GM12878 (cell line): Measurements from ENCODE around the gene CNNM2.

Experiments
- ATF3 ChIP-seq: IDR thresholded peaks from 2 replicates; pipeline ENCODE4 v1.6.1; 2011; ENCODE audit warnings: low read depth, mild to moderate bottlenecking, low read length, moderate library complexity, borderline replicate concordance; ENCODE audit errors: extremely low read depth
- CTCF ChIP-seq, 3 experiments: IDR thresholded peaks in 2 of 3; conservative IDR thresholded peaks in 1 of 3; 2 replicates each; pipeline ENCODE4 v1.5.1; 2011; ENCODE audit warnings: low read depth in 3 of 3, low read length in 3 of 3, mild to moderate bottlenecking in 3 of 3, control low read depth in 2 of 3, moderate library complexity in 2 of 3, inconsistent platforms in 1 of 3, mixed read lengths in 1 of 3; ENCODE audit not compliant: control insufficient read depth in 2 of 3, insufficient read depth in 1 of 3; ENCODE audit errors: extremely low read depth in 1 of 3
- ELK1 ChIP-seq: IDR thresholded peaks from 2 replicates; pipeline ENCODE4 v1.6.1; 2012; ENCODE audit warnings: low read depth, low read length, improper control_type of control experiment
- EZH2 ChIP-seq: IDR thresholded peaks from 2 replicates; pipeline ENCODE4 v1.6.1; 2012; ENCODE audit warnings: low read depth, mild to moderate bottlenecking, control low read depth, inconsistent platforms, low read length, borderline replicate concordance; ENCODE audit not compliant: control insufficient read depth
- IKZF1 ChIP-seq: fragments of 450-650 bp; conservative IDR thresholded peaks from 2 replicates; pipeline ENCODE4 v1.6.1; 2017; ENCODE audit warnings: antibody characterized with exemption, mild to moderate bottlenecking
- JUNB ChIP-seq: IDR thresholded peaks from 2 replicates; pipeline ENCODE4 v1.6.1; 2016; ENCODE audit warnings: antibody characterized with exemption, mild to moderate bottlenecking
- POLR2A ChIP-seq: IDR thresholded peaks from 2 replicates; pipeline ENCODE4 v1.6.1; 2011; ENCODE audit warnings: low read depth, mild to moderate bottlenecking, low read length

GRCh38 chr10:102906507-102906906 lies 11.6 kb upstream of the CNNM2 start:
- TF ChIP-seq IKZF1 (no peak), ATF3 (no peak), EZH2 (no peak), ELK1 (no peak), JUNB (no peak), CTCF (IDR thresholded peaks at IDR 0.05 in 2 of 3, conservative IDR thresholded peaks at IDR 0.05 in 1 of 3; ENCODE audit: control insufficient read depth in 2 of 3, extremely low read depth in 1 of 3, insufficient read depth in 1 of 3, low read depth in 3 of 3, low read length in 3 of 3) (no peak), POLR2A (no peak)
